Measurements from ENCODE around the gene PIH1D1.

PIH1D1 gene

GRCh38 chr19:49479975-49480628, 28.5 kb upstream of the PIH1D1 start:
- no peak overlapping the region for H3K4me2 ChIP-seq (ENCODE audit: low read length, poor library complexity, severe bottlenecking)
- H4K8ac ChIP-seq (ENCODE audit: low read length): no peak overlapping the region
- H2BK5ac ChIP-seq (ENCODE audit: low read depth, low read length, poor library complexity, severe bottlenecking): no peak overlapping the region
- no peak overlapping the region for H2AFZ ChIP-seq (ENCODE audit: low read depth, low read length)
- DNase-seq: no peak
- no peaks in the 10 kb centered on the region for H3K79me1 ChIP-seq (replicated peaks; ENCODE audit: low read length, poor library complexity, severe bottlenecking)
- no peak overlapping the region for H4K91ac ChIP-seq (ENCODE audit: low read length)
- no peak overlapping the region for H2BK120ac ChIP-seq (ENCODE audit: low read depth, low read length)
- H3K14ac ChIP-seq (ENCODE audit: low read length in 2 of 2): no peak overlapping the region
- 88% methylated on average over 11 of the region's 14 CpGs for WGBS
- no peak overlapping the region for H2BK15ac ChIP-seq (ENCODE audit: low read depth, poor library complexity, severe bottlenecking)
- H3K27ac ChIP-seq (ENCODE audit: low read length, poor library complexity, severe bottlenecking): no peak overlapping the region
- no peaks in the 10 kb centered on the region for H3K9me3 ChIP-seq (ENCODE audit: control insufficient read depth, low read length)
- no peak overlapping the region for H3K4me3 ChIP-seq (ENCODE audit: insufficient read depth in 1 of 2, low read depth in 1 of 2, low read length in 2 of 2)
- no peak overlapping the region for H2BK12ac ChIP-seq (ENCODE audit: low read length in 2 of 2)
- no peak overlapping the region for H2AK5ac ChIP-seq (ENCODE audit: low read length, severe bottlenecking)
- peaks cover 0 to 7% of the 10 kb centered on the region in 2 experiments for H3K36me3 ChIP-seq (ENCODE audit: control insufficient read depth in 1 of 2, insufficient read depth in 2 of 2, low read depth in 1 of 2, low read length in 2 of 2)
- no peak overlapping the region for H3K23ac ChIP-seq (ENCODE audit: low read length in 2 of 2)
- no peak overlapping the region for H3K18ac ChIP-seq (ENCODE audit: low read depth in 1 of 2, low read length in 2 of 2)
- no peak overlapping the region for H3K9ac ChIP-seq (ENCODE audit: low read length)
- no peak overlapping the region for H3K4ac ChIP-seq (ENCODE audit: low read depth in 1 of 2, low read length in 2 of 2)
- H3K27me3 ChIP-seq (ENCODE audit: control insufficient read depth in 1 of 2, insufficient read depth in 1 of 2, low read length in 2 of 2): no peaks in the 10 kb centered on the region
- peaks cover 5% of the 10 kb centered on the region for H3K4me1 ChIP-seq (ENCODE audit: control insufficient read depth, insufficient read depth, low read depth, low read length)

GRCh38 chr19:49475995-49476880, 24.6 kb upstream of the PIH1D1 start:
- Histone ChIP-seq H4K8ac (ENCODE audit: low read length) (peak overlapping the region; percentile 71), H2BK12ac (ENCODE audit: low read length in 2 of 2) (no peak overlapping the region), H2BK5ac (ENCODE audit: low read depth, low read length, poor library complexity, severe bottlenecking) (no peak overlapping the region), H3K14ac (ENCODE audit: low read length in 2 of 2) (no peak overlapping the region), H2BK120ac (ENCODE audit: low read depth, low read length) (no peak overlapping the region), H3K9me3 (ENCODE audit: control insufficient read depth, low read length) (no peaks in the 10 kb centered on the region), H3K27me3 (ENCODE audit: control insufficient read depth in 1 of 2, insufficient read depth in 1 of 2, low read length in 2 of 2) (peaks cover 0 to 7% of the 10 kb centered on the region in 2 experiments), H3K23ac (ENCODE audit: low read length in 2 of 2) (no peak overlapping the region), H3K27ac (ENCODE audit: low read length, poor library complexity, severe bottlenecking) (no peak overlapping the region), H3K4ac (ENCODE audit: low read depth in 1 of 2, low read length in 2 of 2) (no peak overlapping the region), H3K4me1 (ENCODE audit: control insufficient read depth, insufficient read depth, low read depth, low read length) (peaks cover 14% of the 10 kb centered on the region), H3K9ac (ENCODE audit: low read length) (peak overlapping the region; percentile 56), H2BK15ac (ENCODE audit: low read depth, poor library complexity, severe bottlenecking) (no peak overlapping the region), H3K18ac (ENCODE audit: low read depth in 1 of 2, low read length in 2 of 2) (no peak overlapping the region), H3K36me3 (ENCODE audit: control insufficient read depth in 1 of 2, insufficient read depth in 2 of 2, low read depth in 1 of 2, low read length in 2 of 2) (no peaks in the 10 kb centered on the region), H3K79me1 (replicated peaks; ENCODE audit: low read length, poor library complexity, severe bottlenecking) (no peaks in the 10 kb centered on the region), H3K4me2 (ENCODE audit: low read length, poor library complexity, severe bottlenecking) (no peak overlapping the region), H3K4me3 (ENCODE audit: insufficient read depth in 1 of 2, low read depth in 1 of 2, low read length in 2 of 2) (no peak overlapping the region), H2AK5ac (ENCODE audit: low read length, severe bottlenecking) (no peak overlapping the region), H4K91ac (ENCODE audit: low read length) (no peak overlapping the region), H2AFZ (ENCODE audit: low read depth, low read length) (no peak overlapping the region)
- WGBS: 42% methylated on average over 27 of the region's 27 CpGs
- DNase-seq: peak; percentile 69

GRCh38 chr19:49475191-49475917, 23.7 kb upstream of the PIH1D1 start:
- no peak overlapping the region for H2BK15ac ChIP-seq (ENCODE audit: low read depth, poor library complexity, severe bottlenecking)
- H3K79me1 ChIP-seq (replicated peaks; ENCODE audit: low read length, poor library complexity, severe bottlenecking): no peaks in the 10 kb centered on the region
- H4K8ac ChIP-seq (ENCODE audit: low read length): no peak overlapping the region
- peak overlapping the region in 1 of 2 experiments; percentile 84 for H3K4me3 ChIP-seq (ENCODE audit: insufficient read depth in 1 of 2, low read depth in 1 of 2, low read length in 2 of 2)
- H3K14ac ChIP-seq (ENCODE audit: low read length in 2 of 2): no peak overlapping the region
- no peak overlapping the region for H3K4me2 ChIP-seq (ENCODE audit: low read length, poor library complexity, severe bottlenecking)
- H3K9me3 ChIP-seq (ENCODE audit: control insufficient read depth, low read length): no peaks in the 10 kb centered on the region
- H3K4ac ChIP-seq (ENCODE audit: low read depth in 1 of 2, low read length in 2 of 2): no peak overlapping the region
- no peak overlapping the region for H2AFZ ChIP-seq (ENCODE audit: low read depth, low read length)
- no peak for DNase-seq
- no peak overlapping the region for H3K23ac ChIP-seq (ENCODE audit: low read length in 2 of 2)
- H3K36me3 ChIP-seq (ENCODE audit: control insufficient read depth in 1 of 2, insufficient read depth in 2 of 2, low read depth in 1 of 2, low read length in 2 of 2): peaks cover 0 to 1% of the 10 kb centered on the region in 2 experiments
- no peak overlapping the region for H3K27ac ChIP-seq (ENCODE audit: low read length, poor library complexity, severe bottlenecking)
- H3K9ac ChIP-seq (ENCODE audit: low read length): peak overlapping the region; percentile 89
- no peak overlapping the region for H4K91ac ChIP-seq (ENCODE audit: low read length)
- WGBS: 81% methylated on average over 12 of the region's 15 CpGs
- peak overlapping the region in 1 of 2 experiments; percentile 11 for H3K18ac ChIP-seq (ENCODE audit: low read depth in 1 of 2, low read length in 2 of 2)
- no peak overlapping the region for H2AK5ac ChIP-seq (ENCODE audit: low read length, severe bottlenecking)
- H2BK12ac ChIP-seq (ENCODE audit: low read length in 2 of 2): no peak overlapping the region
- peaks cover 0 to 7% of the 10 kb centered on the region in 2 experiments for H3K27me3 ChIP-seq (ENCODE audit: control insufficient read depth in 1 of 2, insufficient read depth in 1 of 2, low read length in 2 of 2)
- no peak overlapping the region for H2BK5ac ChIP-seq (ENCODE audit: low read depth, low read length, poor library complexity, severe bottlenecking)
- H2BK120ac ChIP-seq (ENCODE audit: low read depth, low read length): no peak overlapping the region
- peaks cover 14% of the 10 kb centered on the region for H3K4me1 ChIP-seq (ENCODE audit: control insufficient read depth, insufficient read depth, low read depth, low read length)
